ENCODE results near the gene SLC26A11.

Gene SLC26A11

GRCh38 chr17:80287806-80288567 is 67.8 kb downstream of the SLC26A11 start:
- DNase-seq (ENCODE audit: low read depth), result no peak
- no peak overlapping the region for H3K4me3 ChIP-seq (ENCODE audit: low read length)
- TF ChIP-seq CTCF (conservative IDR thresholded peaks at IDR 0.05; ENCODE audit: low read depth, low read length), result no peak

- no peak for TF ChIP-seq CTCF (conservative IDR thresholded peaks at IDR 0.05; ENCODE audit: low read depth, low read length)
- no peak for DNase-seq (ENCODE audit: low read depth)
- no peak overlapping the region for H3K4me3 ChIP-seq (ENCODE audit: low read length)
Observed at GRCh38 chr17:80289616-80290015, 69.4 kb downstream of the SLC26A11 start.

GRCh38 chr17:80290156-80290555 is 69.9 kb downstream of the SLC26A11 start:
- DNase-seq (ENCODE audit: low read depth), result no peak
- H3K4me3 ChIP-seq (ENCODE audit: low read length), result no peak overlapping the region
- no peak for TF ChIP-seq CTCF (conservative IDR thresholded peaks at IDR 0.05; ENCODE audit: low read depth, low read length)

- DNase-seq (ENCODE audit: low read depth), result no peak
- H3K4me3 ChIP-seq (ENCODE audit: low read length), result no peak overlapping the region
- no peak for TF ChIP-seq CTCF (conservative IDR thresholded peaks at IDR 0.05; ENCODE audit: low read depth, low read length)
Observed at GRCh38 chr17:80291260-80291659, 71.0 kb downstream of the SLC26A11 start.

GRCh38 chr17:80291691-80292487 is 71.7 kb downstream of the SLC26A11 start:
- H3K4me3 ChIP-seq (ENCODE audit: low read length), result no peak overlapping the region
- TF ChIP-seq CTCF (conservative IDR thresholded peaks at IDR 0.05; ENCODE audit: low read depth, low read length), result no peak
- DNase-seq (ENCODE audit: low read depth), result no peak

- DNase-seq (ENCODE audit: low read depth), result no peak
- TF ChIP-seq CTCF (conservative IDR thresholded peaks at IDR 0.05; ENCODE audit: low read depth, low read length), result peak; percentile 15
- H3K4me3 ChIP-seq (ENCODE audit: low read length), result no peak overlapping the region
Observed at GRCh38 chr17:80292521-80292971, 72.3 kb downstream of the SLC26A11 start.

All from retinal pigment epithelial cell (primary cell).